H1 (cell line): ENCODE results near the gene ETFB. TPM values are rescaled to one million over a fixed set of nuclear protein-coding genes. Genes with fewer than 3 reads are reported as not detected.

ENCODE experiments used
- CTCF ChIA-PET: fragments of 300-600 bp; sonication (Branson Sonifier 250); formaldehyde crosslinking; loops from one replicate; lab custom pipeline; 2021; ENCODE audit not compliant: partially characterized antibody; lab: Charles Lee
- POLR2A ChIA-PET: fragments of 300-600 bp; sonication (Branson Sonifier 250); formaldehyde crosslinking; loops from one replicate; lab custom pipeline; 2021; ENCODE audit warnings: inconsistent platforms; ENCODE audit not compliant: partially characterized antibody; lab: Charles Lee
- DNase-seq, 2 experiments: peaks; one replicate each; pipeline versions ENCODE4 v3.0.0 to v3.0.0-alpha.2; 2010 to 2022; ENCODE audit warnings: low spot score in 2 of 2, low read depth in 1 of 2, mixed read lengths in 1 of 2
- FAIRE-seq: peaks from 2 replicates; lab custom pipeline; 2011; peaks lifted over from hg19 to GRCh38; lab: Jason Lieb, UNC
- H2AFZ ChIP-seq: 2 replicates; pipeline ENCODE4 v1.8.1; 2012; ENCODE audit warnings: low read length, inconsistent platforms
- H2AK5ac ChIP-seq: 2 replicates; pipeline ENCODE4 v1.6.1; 2013; ENCODE audit warnings: low read depth, low read length
- H2BK120ac ChIP-seq: replicated peaks from 2 replicates; pipeline ENCODE3; 2013; ENCODE audit warnings: low read depth, low read length, inconsistent platforms
- H2BK12ac ChIP-seq: 2 replicates; pipeline ENCODE4 v1.6.1; 2013; ENCODE audit warnings: low read depth, low read length
- H2BK15ac ChIP-seq: 2 replicates; pipeline ENCODE4 v1.6.1; 2013; ENCODE audit warnings: low read length
- H2BK20ac ChIP-seq: 2 replicates; pipeline ENCODE4 v1.6.1; 2013; ENCODE audit warnings: low read length
- H2BK5ac ChIP-seq: 2 replicates; pipeline ENCODE4 v1.6.1; 2013; ENCODE audit warnings: low read depth, low read length
- H3K14ac ChIP-seq: 2 replicates; pipeline ENCODE4 v1.6.1; 2013; ENCODE audit warnings: inconsistent platforms; ENCODE audit not compliant: insufficient read length
- H3K18ac ChIP-seq: 2 replicates; pipeline ENCODE4 v1.6.1; 2013; ENCODE audit warnings: low read length; ENCODE audit errors: extremely low read depth
- H3K23ac ChIP-seq: 2 replicates; pipeline ENCODE4 v1.6.1; 2013; ENCODE audit warnings: inconsistent platforms; ENCODE audit not compliant: insufficient read length
- H3K23me2 ChIP-seq: 2 replicates; pipeline ENCODE4 v1.6.1; 2013; ENCODE audit warnings: low read depth, low read length
- H3K27ac ChIP-seq: 2 replicates; pipeline ENCODE4 v1.6.1; 2011; ENCODE audit warnings: low read depth, low read length, inconsistent platforms
- H3K27me3 ChIP-seq, 4 experiments: replicated peaks in 1 of 4; 1 replicate in 1 of 4; 2 replicates in 3 of 4; pipeline versions ENCODE4 v1.6.1 to v1.8.1; 2011 to 2013; ENCODE audit warnings: low read length in 3 of 4, mild to moderate bottlenecking in 3 of 4, inconsistent platforms in 2 of 4, mixed read lengths in 2 of 4, moderate library complexity in 1 of 4; ENCODE audit not compliant: control insufficient read depth in 3 of 4, insufficient read depth in 3 of 4; ENCODE audit errors: extremely low read depth in 1 of 4
- H3K36me3 ChIP-seq, 4 experiments: 2 replicates each; pipeline versions ENCODE4 v1.6.1 to v1.8.1; 2011 to 2013; ENCODE audit warnings: mild to moderate bottlenecking in 4 of 4, low read length in 3 of 4, moderate library complexity in 2 of 4, control low read depth in 1 of 4, inconsistent platforms in 1 of 4; ENCODE audit not compliant: insufficient read depth in 4 of 4, control insufficient read depth in 2 of 4
- H3K4ac ChIP-seq: replicated peaks from 2 replicates; pipeline ENCODE3; 2013; ENCODE audit warnings: low read length, low read depth, mixed read lengths, inconsistent platforms; ENCODE audit not compliant: insufficient read length
- H3K4me1 ChIP-seq, 4 experiments: replicated peaks in 1 of 4; 1 replicate in 1 of 4; 2 replicates in 3 of 4; pipeline versions ENCODE4 v1.6.1 to v1.8.1; 2011 to 2013; ENCODE audit warnings: low read length in 3 of 4, inconsistent platforms in 2 of 4, mixed read lengths in 1 of 4; ENCODE audit not compliant: insufficient read depth in 4 of 4, control insufficient read depth in 3 of 4
- H3K4me2 ChIP-seq, 2 experiments: 2 replicates each; pipeline versions ENCODE4 v1.6.1 to v1.8.1; 2011 to 2013; ENCODE audit warnings: low read depth in 2 of 2, low read length in 2 of 2, control low read depth in 1 of 2, inconsistent platforms in 1 of 2, mild to moderate bottlenecking in 1 of 2; ENCODE audit not compliant: insufficient read depth in 1 of 2
- H3K4me3 ChIP-seq, 4 experiments: fragments of 200-600, 300-600 bp in 1 of 4; sonication (generic), shearing (Covaris generic), sonication (Bioruptor Twin) in 1 of 4; 2 replicates each; pipeline versions ENCODE4 v1.5.1 to v1.8.1; 2011 to 2016; ENCODE audit warnings: low read length in 4 of 4, low read depth in 3 of 4, control low read depth in 2 of 4, inconsistent platforms in 2 of 4, mild to moderate bottlenecking in 2 of 4, mixed read lengths in 1 of 4, moderate library complexity in 1 of 4; ENCODE audit not compliant: insufficient read depth in 2 of 4; ENCODE audit errors: extremely low read depth in 1 of 4
- H3K56ac ChIP-seq: replicated peaks from 2 replicates; pipeline ENCODE3; 2013; ENCODE audit warnings: low read depth, mild to moderate bottlenecking, mixed read lengths, low read length, inconsistent platforms; ENCODE audit not compliant: insufficient read length
- H3K79me1 ChIP-seq: 2 replicates; pipeline ENCODE4 v1.6.1; 2013; ENCODE audit warnings: low read depth, low read length, control low read depth
- H3K79me2 ChIP-seq, 2 experiments: 2 replicates each; pipeline versions ENCODE4 v1.6.1 to v1.8.1; 2012 to 2013; ENCODE audit warnings: low read length in 2 of 2, mild to moderate bottlenecking in 2 of 2, inconsistent platforms in 1 of 2; ENCODE audit not compliant: insufficient read depth in 2 of 2, control insufficient read depth in 1 of 2
- H3K9ac ChIP-seq, 4 experiments: replicated peaks in 1 of 4; 1 replicate in 1 of 4; 2 replicates in 3 of 4; pipeline versions ENCODE4 v1.6.1 to v1.8.1; 2011 to 2013; ENCODE audit warnings: low read depth in 3 of 4, low read length in 3 of 4, control low read depth in 2 of 4, mild to moderate bottlenecking in 2 of 4, moderate library complexity in 2 of 4, inconsistent platforms in 1 of 4; ENCODE audit errors: extremely low read depth in 1 of 4
- H3K9me3 ChIP-seq, 2 experiments: 2 replicates each; pipeline versions ENCODE4 v1.6.1 to v1.8.1; 2012 to 2013; ENCODE audit warnings: mild to moderate bottlenecking in 2 of 2, moderate library complexity in 2 of 2, control low read depth in 1 of 2, inconsistent platforms in 1 of 2, low read depth in 1 of 2, low read length in 1 of 2, mixed read lengths in 1 of 2; ENCODE audit not compliant: insufficient read depth in 2 of 2
- H4K20me1 ChIP-seq, 2 experiments: replicated peaks in 1 of 2; 2 replicates each; pipeline versions ENCODE3 to v1.8.1; 2011 to 2013; ENCODE audit warnings: inconsistent platforms in 2 of 2, low read length in 2 of 2, mild to moderate bottlenecking in 1 of 2; ENCODE audit not compliant: insufficient read depth in 2 of 2, control insufficient read depth in 1 of 2
- H4K5ac ChIP-seq: 2 replicates; pipeline ENCODE4 v1.6.1; 2013; ENCODE audit warnings: low read length, low read depth, mixed read lengths, inconsistent platforms; ENCODE audit not compliant: insufficient read length
- H4K8ac ChIP-seq: 2 replicates; pipeline ENCODE4 v1.8.0; 2013; ENCODE audit warnings: mild to moderate bottlenecking, moderate library complexity, low read length, inconsistent platforms; ENCODE audit not compliant: insufficient read depth; ENCODE audit errors: extremely low read depth
- H4K91ac ChIP-seq: replicated peaks from 2 replicates; pipeline ENCODE3; 2013; ENCODE audit warnings: low read length, mixed read lengths, inconsistent platforms; ENCODE audit not compliant: insufficient read length
- CTCF ChIP-seq, 3 experiments: IDR thresholded peaks; 1 replicate in 2 of 3; 2 replicates in 1 of 3; pipeline versions ENCODE4 v1.5.1 to v1.6.1; 2011; ENCODE audit warnings: low read length in 3 of 3, mild to moderate bottlenecking in 3 of 3, inconsistent platforms in 2 of 3, low read depth in 1 of 3, moderate library complexity in 1 of 3; ENCODE audit not compliant: insufficient read depth in 1 of 3; ENCODE audit errors: control extremely low read depth in 1 of 3
- GABPA ChIP-seq: IDR thresholded peaks from 2 replicates; pipeline ENCODE4 v1.6.1; 2011; ENCODE audit warnings: mild to moderate bottlenecking, low read length, moderate library complexity, borderline replicate concordance; ENCODE audit not compliant: insufficient read depth
- GTF2F1 ChIP-seq: IDR thresholded peaks from 2 replicates; pipeline ENCODE4 v1.6.1; 2012; ENCODE audit warnings: low read depth, low read length, improper control_type of control experiment, borderline replicate concordance
- SAP30 ChIP-seq: fragments of 300-600 bp; sonication (generic); IDR thresholded peaks from 2 replicates; pipeline ENCODE4 v1.7.1; 2012; ENCODE audit warnings: low read length, moderate library complexity, mild to moderate bottlenecking, inconsistent platforms; ENCODE audit not compliant: insufficient read depth, insufficient replicate concordance
- SP1 ChIP-seq: IDR thresholded peaks from 2 replicates; pipeline ENCODE4 v1.6.1; 2011; ENCODE audit warnings: low read depth, low read length
- SRF ChIP-seq: IDR thresholded peaks from 2 replicates; pipeline ENCODE4 v1.6.1; 2011; ENCODE audit warnings: mild to moderate bottlenecking, low read depth, low read length, moderate library complexity
- TBP ChIP-seq: IDR thresholded peaks from 2 replicates; pipeline ENCODE4 v1.6.1; 2011; ENCODE audit warnings: low read depth, low read length, improper control_type of control experiment
- WGBS, 2 experiments: shearing (Covaris generic) in 1 of 2; methylation state at CpG; one replicate each; pipeline versions ENCODE4 v1.1.6 to v1.1.7; 2013 to 2015; ENCODE audit warnings: low lambda C conversion rate in 2 of 2, mixed read lengths in 2 of 2, inconsistent platforms in 1 of 2, low coverage in 1 of 2, missing lambda C conversion rate in 1 of 2; ENCODE audit not compliant: insufficient replicate concordance in 2 of 2, insufficient coverage in 1 of 2, insufficient read length in 1 of 2; ENCODE audit errors: extremely low coverage in 1 of 2, missing lambda C conversion rate in 1 of 2; 5-methylcytosine and 5-hydroxymethylcytosine counted together
- polyA plus RNA-seq, 7 experiments: library from polyadenylated mRNA; depleted of rRNA in 3 of 7; stranded (reverse) in 5 of 7; unstranded in 2 of 7; fragments of >200 nt in 5 of 7; fragments of 200-250 nt in 2 of 7; gene quantifications; 1 replicate in 5 of 7; 2 replicates in 1 of 7; 4 replicates in 1 of 7; pipeline versions ENCODE4 v1.2.1 to v1.2.3, GENCODE V29; 2011 to 2013; ENCODE audit warnings: missing spikeins in 2 of 7, mixed read lengths in 2 of 7
- total RNA-seq: library from RNA; stranded (reverse); fragmentation: NEBNext Ultra II Directional; extraction: Animal tissue kit (Norgen Biotek cat#: 25700); gene quantifications from 2 replicates; pipeline ENCODE4 v1.2.1, GENCODE V29; 2021
- TF ChIP-seq, protein P1 (sequence below): IDR thresholded peaks from 2 replicates; pipeline ENCODE4 v1.6.1; 2012; ENCODE audit warnings: low read length, inconsistent platforms

The ETFB gene
- total and polyA plus RNA-seq, 2 of the 8 experiments (the other 6 are each of a cell fraction or from before 2014, with no cell fraction given) = 40.0 to 66.5 TPM

- Histone ChIP-seq H3K4me3 (peak overlapping the region; percentile 56 to 72 (median 66)), H3K18ac (peak overlapping the region; percentile 13; the same call in 1 of the 2 replicates), H3K36me3 (no peaks in the 10 kb centered on the region), H3K4ac (no peak overlapping the region), H3K9me3 (no peaks in the 10 kb centered on the region), H3K4me1 (peaks cover 0 to 20% (median 16%) of the 10 kb centered on the region in 4 experiments; a peak in 6 of 7 replicates), H2BK20ac (no peak overlapping the region), H2AFZ (peak overlapping the region; percentile 99), H2BK120ac (no peak overlapping the region), H4K20me1 (no peaks in the 10 kb centered on the region), H3K27me3 (peaks cover 0 to 18% (median 11%) of the 10 kb centered on the region in 4 experiments; a peak in 5 of 7 replicates), H3K79me1 (no peaks in the 10 kb centered on the region), H4K5ac (no peak overlapping the region), H4K8ac (no peak overlapping the region), H3K23ac (no peak overlapping the region), H3K79me2 (no peaks in the 10 kb centered on the region), H3K56ac (peak overlapping the region; percentile 74), H3K9ac (peak overlapping the region in 3 of 4 experiments; percentile 30 to 49 (median 43); a peak in 2 of 7 replicates), H2AK5ac (no peak overlapping the region), H2BK5ac (peak overlapping the region; percentile 79; the same call in 1 of the 2 replicates), H3K23me2 (peaks cover 13% of the 10 kb centered on the region), H4K91ac (no peak overlapping the region), H2BK12ac (no peak overlapping the region), H3K4me2 (peak overlapping the region; percentile 65 to 83), H3K14ac (no peak overlapping the region), H2BK15ac (no peak overlapping the region), H3K27ac (0 out of 2 replicates have a peak overlapping the region, but pooled peaks have one; percentile 41)
- CTCF ChIA-PET = interaction anchor here (0.6 to 4.9 kb wide), 12 partner anchors 17 to 645 kb away, joined by 3 to 42 read pairs (median 4); no protein-coding TSS in a partner anchor
- FAIRE-seq (peak; percentile 45), DNase-seq (peak in 1 of 2 experiments; percentile 53)
- WGBS, 2 experiments = 0% methylated on average over 10 of the region's 10 CpGs; no CpG with 5 or more reads in 1 of the 2 experiments
- POLR2A ChIA-PET = interaction anchor here (0.6 to 3.9 kb wide), 10 partner anchors 11 to 56 kb away, joined by 3 to 19 read pairs (median 4); partner anchors contain the start of gene C19orf84
- TF ChIP-seq SP1 = 0 out of 2 replicates have a peak, but pooled peaks have one; percentile 49
- peak in 1 of 3 experiments; percentile 4; a peak in 1 of 4 replicates for TF ChIP-seq CTCF (IDR thresholded peaks at IDR 0.05; ENCODE audit: control extremely low read depth in 1 of 3, insufficient read depth in 1 of 3, low read depth in 1 of 3, low read length in 3 of 3)
- TF ChIP-seq, protein P1, sequence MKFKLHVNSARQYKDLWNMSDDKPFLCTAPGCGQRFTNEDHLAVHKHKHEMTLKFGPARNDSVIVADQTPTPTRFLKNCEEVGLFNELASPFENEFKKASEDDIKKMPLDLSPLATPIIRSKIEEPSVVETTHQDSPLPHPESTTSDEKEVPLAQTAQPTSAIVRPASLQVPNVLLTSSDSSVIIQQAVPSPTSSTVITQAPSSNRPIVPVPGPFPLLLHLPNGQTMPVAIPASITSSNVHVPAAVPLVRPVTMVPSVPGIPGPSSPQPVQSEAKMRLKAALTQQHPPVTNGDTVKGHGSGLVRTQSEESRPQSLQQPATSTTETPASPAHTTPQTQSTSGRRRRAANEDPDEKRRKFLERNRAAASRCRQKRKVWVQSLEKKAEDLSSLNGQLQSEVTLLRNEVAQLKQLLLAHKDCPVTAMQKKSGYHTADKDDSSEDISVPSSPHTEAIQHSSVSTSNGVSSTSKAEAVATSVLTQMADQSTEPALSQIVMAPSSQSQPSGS = no peak
- peak; percentile 32 for TF ChIP-seq SAP30
- TF ChIP-seq SRF = no peak
- TF ChIP-seq GTF2F1 = no peak
- no peak for TF ChIP-seq TBP
- TF ChIP-seq GABPA = no peak
Observed at GRCh38 chr19:51339313-51339686, 26.9 kb downstream of the ETFB start.
